HG03460 (cell line): ENCODE measurements around the gene CFAP52.
"Not testable (repeated sequence)": the region's sequence is repeated elsewhere in the genome, so short reads cannot be mapped to it uniquely, and the experiment has no call there.

Experiments
- ATAC-seq: cut with Tn5 transposase; IDR thresholded peaks from one replicate; pipeline ENCODE4 v1.9.1; 2021; ENCODE audit not compliant: unreplicated experiment

Gene CFAP52

GRCh38 chr17:9568957-9569588 is 7.4 kb upstream of the CFAP52 start:
- ATAC-seq = no peak

- ATAC-seq = no peak
Observed at GRCh38 chr17:9571201-9571600, 5.2 kb upstream of the CFAP52 start.

- ATAC-seq = peak; percentile 80
Observed at GRCh38 chr17:9575381-9576101, 901 bp upstream of the CFAP52 start, which contains the start of gene STX8. Gene STX8, minus strand, starts transcription at chr17:9575820. Its CDS starts 12 bp downstream, at chr17:9575808.

- no peak for ATAC-seq
Observed at GRCh38 chr17:9577373-9577709, 899 bp downstream of the CFAP52 start.

GRCh38 chr17:9587969-9588656 is 11.7 kb downstream of the CFAP52 start:
- no peak for ATAC-seq

GRCh38 chr17:9594065-9594464 is 17.6 kb downstream of the CFAP52 start:
- no peak for ATAC-seq

- not testable (repeated sequence) for ATAC-seq
Observed at GRCh38 chr17:9597638-9598037, 21.2 kb downstream of the CFAP52 start.

- no peak for ATAC-seq
Observed at GRCh38 chr17:9598661-9599060, 22.2 kb downstream of the CFAP52 start.

- ATAC-seq = not testable (repeated sequence)
Observed at GRCh38 chr17:9604583-9604982, 28.1 kb downstream of the CFAP52 start.

GRCh38 chr17:9606453-9606852 is 30.0 kb downstream of the CFAP52 start:
- ATAC-seq = no peak

- ATAC-seq = not testable (repeated sequence)
Observed at GRCh38 chr17:9607058-9607457, 30.6 kb downstream of the CFAP52 start.

- no peak for ATAC-seq
Observed at GRCh38 chr17:9611557-9611956, 35.1 kb downstream of the CFAP52 start.

- ATAC-seq = no peak
Observed at GRCh38 chr17:9612006-9612405, 35.6 kb downstream of the CFAP52 start.

- ATAC-seq = no peak
Observed at GRCh38 chr17:9615486-9615885, 39.0 kb downstream of the CFAP52 start.

- no peak for ATAC-seq
Observed at GRCh38 chr17:9622961-9623360, 46.5 kb downstream of the CFAP52 start.

GRCh38 chr17:9628509-9628908 is 52.1 kb downstream of the CFAP52 start:
- no peak for ATAC-seq

GRCh38 chr17:9632741-9633140 is 56.3 kb downstream of the CFAP52 start:
- no peak for ATAC-seq

- ATAC-seq = no peak
Observed at GRCh38 chr17:9635340-9635739, 58.9 kb downstream of the CFAP52 start.

- ATAC-seq = no peak
Observed at GRCh38 chr17:9636501-9636900, 60.1 kb downstream of the CFAP52 start.

GRCh38 chr17:9640388-9640787 is 63.9 kb downstream of the CFAP52 start:
- ATAC-seq = not testable (repeated sequence)

GRCh38 chr17:9643611-9644010 is 67.2 kb downstream of the CFAP52 start:
- ATAC-seq = no peak
